HepG2 (cell line): ENCODE data around the gene CASP5. TPM values are rescaled to one million over a fixed set of nuclear protein-coding genes. Genes with fewer than 3 reads are reported as not detected.

Experiments used
- ATAC-seq: fragments of 200-7000 bp; cut with Tn5 transposase; 3 replicates; pipeline ENCODE4 v1.9.1; 2020; ENCODE audit warnings: mild to moderate bottlenecking, moderate library complexity
- BruUV-seq: library from RNA; stranded (reverse); fragments of 400-500 nt; replicated peaks from 2 replicates; lab custom pipeline; 2021; lab: Mats Ljungman, UMichigan
- CTCF ChIA-PET: fragments of 300-600 bp; formaldehyde crosslinking; extraction: SDS; loops from one replicate; lab custom pipeline; 2021; ENCODE audit warnings: low total read pairs, inconsistent platforms, low intra/inter-chr PET ratio; lab: Yijun Ruan, JAX
- POLR2A ChIA-PET: fragments of 350-600 bp; sonication (Branson Sonifier 250); formaldehyde crosslinking; loops from one replicate; lab custom pipeline; 2020; ENCODE audit warnings: antibody characterized with exemption, inconsistent platforms; lab: Yijun Ruan, JAX
- DNase-seq: peaks from one replicate; pipeline ENCODE4 v3.0.0-alpha.2; 2015; ENCODE audit warnings: low spot score
- FAIRE-seq: peaks from 3 replicates; lab custom pipeline; 2011; peaks lifted over from hg19 to GRCh38; lab: Jason Lieb, UNC
- H2AFZ ChIP-seq: one replicate; pipeline ENCODE4 v1.6.1; 2011; ENCODE audit warnings: low read length, inconsistent platforms
- H3K27ac ChIP-seq: fragments of 300-600 bp; 3 replicates; pipeline ENCODE4 v1.8.0; 2011; ENCODE audit warnings: mixed run types, mild to moderate bottlenecking, mixed read lengths, low read length, inconsistent platforms; ENCODE audit not compliant: insufficient read depth; ENCODE audit errors: extremely low read length
- H3K27me3 ChIP-seq, 2 experiments: fragments of 200-600 bp in 1 of 2; 2 replicates in 1 of 2; 3 replicates in 1 of 2; pipeline versions ENCODE4 v1.6.0 to v1.8.0; 2011; ENCODE audit warnings: low read length in 2 of 2, mild to moderate bottlenecking in 2 of 2, moderate library complexity in 2 of 2, inconsistent platforms in 1 of 2; ENCODE audit not compliant: insufficient read depth in 2 of 2, control insufficient read depth in 1 of 2
- H3K36me3 ChIP-seq, 2 experiments: fragments of 200-600 bp in 1 of 2; replicated peaks in 1 of 2; 2 replicates in 1 of 2; 3 replicates in 1 of 2; pipeline versions ENCODE4 v1.5.1 to v1.8.0; 2011; ENCODE audit warnings: low read length in 2 of 2, inconsistent platforms in 1 of 2; ENCODE audit not compliant: insufficient read depth in 2 of 2, control insufficient read depth in 1 of 2
- H3K4me1 ChIP-seq: 2 replicates; pipeline ENCODE4 v1.5.1; 2012; ENCODE audit warnings: low read length, inconsistent platforms; ENCODE audit not compliant: insufficient read depth
- H3K4me2 ChIP-seq: 2 replicates; pipeline ENCODE4 v1.6.0; 2011; ENCODE audit warnings: low read depth, low read length, inconsistent platforms
- H3K4me3 ChIP-seq, 3 experiments: fragments of 200-600 bp in 1 of 3; sonication (generic), shearing (Covaris generic) in 1 of 3; replicated peaks in 1 of 3; 2 replicates each; pipeline ENCODE4 v1.5.1; 2011 to 2016; ENCODE audit warnings: low read length in 3 of 3, inconsistent platforms in 2 of 3, low read depth in 2 of 3, mild to moderate bottlenecking in 2 of 3, control low read depth in 1 of 3, mixed read lengths in 1 of 3; ENCODE audit not compliant: insufficient read depth in 1 of 3
- H3K79me2 ChIP-seq: one replicate; pipeline ENCODE4 v1.6.1; 2011; ENCODE audit warnings: low read length, inconsistent platforms; ENCODE audit not compliant: insufficient read depth
- H3K9ac ChIP-seq: 2 replicates; pipeline ENCODE4 v1.6.0; 2011; ENCODE audit warnings: mild to moderate bottlenecking, low read depth, low read length, inconsistent platforms; ENCODE audit not compliant: insufficient read depth
- H3K9me3 ChIP-seq: 2 replicates; pipeline ENCODE4 v1.5.1; 2012; ENCODE audit warnings: mild to moderate bottlenecking, low read length
- H4K20me1 ChIP-seq: 2 replicates; pipeline ENCODE4 v1.6.0; 2011; ENCODE audit warnings: inconsistent platforms, mild to moderate bottlenecking, low read length, moderate library complexity; ENCODE audit not compliant: insufficient read depth
- GZF1 ChIP-seq: sonication (generic); formaldehyde crosslinking; IDR thresholded peaks from 2 replicates; pipeline ENCODE4 v1.5.1; 2020; ENCODE audit warnings: mild to moderate bottlenecking, missing genetic modification reagents
- HNRNPK ChIP-seq: fragments of 200-400 bp; formaldehyde crosslinking; IDR thresholded peaks from 2 replicates; pipeline ENCODE4 v1.6.1; 2018; ENCODE audit warnings: low read length, low read depth, moderate library complexity, mild to moderate bottlenecking; ENCODE audit not compliant: poor library complexity, severe bottlenecking
- IRF1 ChIP-seq: sonication (generic); formaldehyde crosslinking; IDR thresholded peaks from 2 replicates; pipeline ENCODE4 v1.4.0; 2020; ENCODE audit warnings: low read depth, mild to moderate bottlenecking, missing genetic modification reagents
- KAT7 ChIP-seq: IDR thresholded peaks from 2 replicates; pipeline ENCODE4 v1.6.1; 2018; ENCODE audit warnings: borderline replicate concordance, missing compliant biosample characterization
- NFIB ChIP-seq: sonication (generic); formaldehyde crosslinking; IDR thresholded peaks from 2 replicates; pipeline ENCODE4 v1.9.0; 2021; ENCODE audit warnings: missing genetic modification reagents, mild to moderate bottlenecking, borderline replicate concordance
- NR0B2 ChIP-seq: sonication (generic); formaldehyde crosslinking; IDR thresholded peaks from 2 replicates; pipeline ENCODE4 v1.4.0; 2020; ENCODE audit warnings: mild to moderate bottlenecking, missing genetic modification reagents
- NR1H2 ChIP-seq: sonication (generic); formaldehyde crosslinking; IDR thresholded peaks from 2 replicates; pipeline ENCODE4 v1.8.1; 2022; ENCODE audit warnings: low read depth, missing genetic modification reagents, borderline replicate concordance
- PHF8 ChIP-seq: sonication (generic); formaldehyde crosslinking; IDR thresholded peaks from 2 replicates; pipeline ENCODE4 v1.5.0; 2020; ENCODE audit warnings: missing genetic modification reagents
- PRPF4 ChIP-seq: fragments of 200-400 bp; formaldehyde crosslinking; IDR thresholded peaks from 2 replicates; pipeline ENCODE4 v1.6.1; 2016; ENCODE audit warnings: low read length, low read depth; ENCODE audit not compliant: poor library complexity, severe bottlenecking
- REPIN1 ChIP-seq: sonication (generic); formaldehyde crosslinking; IDR thresholded peaks from 2 replicates; pipeline ENCODE4 v1.8.0; 2022; ENCODE audit warnings: missing genetic modification reagents, low read depth, mild to moderate bottlenecking, borderline replicate concordance
- RFXAP ChIP-seq: sonication (generic); formaldehyde crosslinking; IDR thresholded peaks from 2 replicates; pipeline ENCODE4 v1.4.0; 2020; ENCODE audit warnings: missing genetic modification reagents, borderline replicate concordance
- RNF219 ChIP-seq: sonication (generic); formaldehyde crosslinking; IDR thresholded peaks from 2 replicates; pipeline ENCODE4 v1.5.0; 2020; ENCODE audit warnings: mild to moderate bottlenecking, missing genetic modification reagents
- TAF15 ChIP-seq: fragments of 200-400 bp; formaldehyde crosslinking; IDR thresholded peaks from one replicate; pipeline ENCODE4 v1.6.1; 2018; ENCODE audit warnings: mild to moderate bottlenecking, low read depth, low read length; ENCODE audit not compliant: poor library complexity, severe bottlenecking
- ZNF232 ChIP-seq: sonication (generic); formaldehyde crosslinking; IDR thresholded peaks from 2 replicates; pipeline ENCODE4 v1.4.0; 2020; ENCODE audit warnings: missing genetic modification reagents, borderline replicate concordance
- ZNF768 ChIP-seq: sonication (generic); formaldehyde crosslinking; IDR thresholded peaks from 2 replicates; pipeline ENCODE4 v1.4.0; 2020; ENCODE audit warnings: missing genetic modification reagents
- ZNF775 ChIP-seq: sonication (generic); formaldehyde crosslinking; IDR thresholded peaks from 2 replicates; pipeline ENCODE4 v1.4.0; 2020; ENCODE audit warnings: missing genetic modification reagents, mild to moderate bottlenecking, moderate library complexity, borderline replicate concordance
- WGBS: methylation state at CpG from one replicate; pipeline ENCODE4 v1.1.6; 2017; ENCODE audit warnings: low lambda C conversion rate; 5-methylcytosine and 5-hydroxymethylcytosine counted together
- in situ Hi-C: cut with HindIII; loops from 2 replicates; pipeline ENCODE4 v1.10.0; 2017; ENCODE audit warnings: low pct_unique_long_range_greater_than_20kb; ENCODE audit not compliant: extremely low pct_ligation_motif_present
- intact Hi-C: fragments of 100-400 bp; cut with micrococcal nuclease; formaldehyde crosslinking; loops from one replicate; pipeline ENCODE4 v1.10.0; 2022; ENCODE audit not compliant: unreplicated experiment
- polyA plus RNA-seq, 8 experiments: library from polyadenylated mRNA; depleted of rRNA in 3 of 8; stranded (reverse) in 7 of 8; unstranded in 1 of 8; fragments of >200 nt; fragmentation: Illumina TruSeq in 4 of 8; extraction: Trizol in 4 of 8; gene quantifications; 2 replicates each; pipeline versions ENCODE4 v1.2.1 to v1.2.3, GENCODE V29; 2011 to 2016; ENCODE audit warnings: low read depth in 4 of 8, missing spikeins in 1 of 8, mixed read lengths in 1 of 8; ENCODE audit not compliant: insufficient read depth in 1 of 8
- total RNA-seq, 5 experiments: library from RNA; depleted of rRNA; stranded (reverse); fragments of >200 nt; fragmentation: Illumina TruSeq; extraction: Trizol; gene quantifications; 2 replicates each; pipeline ENCODE4 v1.2.3, GENCODE V29; 2016; ENCODE audit warnings: low read depth in 1 of 5

The CASP5 gene
- total and polyA plus RNA-seq, 2 of the 13 experiments (the other 11 are each of a cell fraction or from before 2014, with no cell fraction given) = not detected

- TF ChIP-seq ZNF768 (CRISPR knock-in tag) = no peak
- TF ChIP-seq RFXAP = no peak
- no peak for TF ChIP-seq PHF8 (CRISPR knock-in tag)
- no peak for TF ChIP-seq NFIB (CRISPR knock-in tag)
- TF ChIP-seq PRPF4 = no peak
- no peak for TF ChIP-seq REPIN1 (CRISPR knock-in tag)
- no peak for TF ChIP-seq GZF1 (CRISPR knock-in tag)
- TF ChIP-seq KAT7 (CRISPR knock-in tag) = no peak
- TF ChIP-seq NR1H2 (CRISPR knock-in tag) = no peak
- TF ChIP-seq ZNF775 (CRISPR knock-in tag) = no peak
- TF ChIP-seq RNF219 = no peak
- no peak for TF ChIP-seq NR0B2 (CRISPR knock-in tag)
- TF ChIP-seq TAF15 = no peak
- TF ChIP-seq IRF1 (CRISPR knock-in tag) = no peak
- TF ChIP-seq ZNF232 (CRISPR knock-in tag) = no peak
- TF ChIP-seq HNRNPK = no peak
- H3K27me3 ChIP-seq = no peaks in the 10 kb centered on the region
- intact Hi-C loops = no loop called here
These were observed 4.7 kb upstream of the CASP5 start for GRCh38 chr11:105027678-105028077.

More at GRCh38 chr11:105027678-105028077, 4.7 kb upstream of the CASP5 start:
- ChIA-PET CTCF (no interaction called here), POLR2A (no interaction called here)
- no peaks in the 10 kb centered on the region for H4K20me1 ChIP-seq
- H3K9me3 ChIP-seq = no peaks in the 10 kb centered on the region
- no peak overlapping the region for H2AFZ ChIP-seq
- no TSS peak for BruUV-seq
- DNase-seq (no peak), FAIRE-seq (no peak), ATAC-seq (no peak)
- H3K4me3 ChIP-seq = no peak overlapping the region
- in situ Hi-C loops = no loop called here
- H3K36me3 ChIP-seq = no peaks in the 10 kb centered on the region
- H3K79me2 ChIP-seq = no peaks in the 10 kb centered on the region
- H3K9ac ChIP-seq = no peak overlapping the region
- no peak overlapping the region for H3K4me2 ChIP-seq
- no peak overlapping the region for H3K27ac ChIP-seq
- no peaks in the 10 kb centered on the region for H3K4me1 ChIP-seq
- WGBS = 42% methylated on average over 3 of the region's 3 CpGs
